GM12865 (cell line): ENCODE measurements around the gene PRTN3.
A peak's percentile ranks its signal among the peaks of the same experiment; 100 is the strongest.

Experiments used
- DNase-seq: peaks from one replicate; pipeline ENCODE4 v3.0.0; 2010; ENCODE audit warnings: low read depth
- H3K4me3 ChIP-seq: 2 replicates; pipeline ENCODE4 v1.5.1; 2011; ENCODE audit warnings: mild to moderate bottlenecking, low read depth, low read length, control low read depth
- TF ChIP-seq, protein P1 (sequence below): IDR thresholded peaks from 2 replicates; pipeline ENCODE4 v1.5.1; 2011; ENCODE audit warnings: low read length, control low read depth, low read depth, inconsistent platforms; ENCODE audit not compliant: insufficient read depth; ENCODE audit errors: missing control alignments

The PRTN3 gene

GRCh38 chr19:795691-796581, 44.9 kb upstream of the PRTN3 start:
- peak overlapping the region; percentile 84 for H3K4me3 ChIP-seq
- TF ChIP-seq, protein P1, sequence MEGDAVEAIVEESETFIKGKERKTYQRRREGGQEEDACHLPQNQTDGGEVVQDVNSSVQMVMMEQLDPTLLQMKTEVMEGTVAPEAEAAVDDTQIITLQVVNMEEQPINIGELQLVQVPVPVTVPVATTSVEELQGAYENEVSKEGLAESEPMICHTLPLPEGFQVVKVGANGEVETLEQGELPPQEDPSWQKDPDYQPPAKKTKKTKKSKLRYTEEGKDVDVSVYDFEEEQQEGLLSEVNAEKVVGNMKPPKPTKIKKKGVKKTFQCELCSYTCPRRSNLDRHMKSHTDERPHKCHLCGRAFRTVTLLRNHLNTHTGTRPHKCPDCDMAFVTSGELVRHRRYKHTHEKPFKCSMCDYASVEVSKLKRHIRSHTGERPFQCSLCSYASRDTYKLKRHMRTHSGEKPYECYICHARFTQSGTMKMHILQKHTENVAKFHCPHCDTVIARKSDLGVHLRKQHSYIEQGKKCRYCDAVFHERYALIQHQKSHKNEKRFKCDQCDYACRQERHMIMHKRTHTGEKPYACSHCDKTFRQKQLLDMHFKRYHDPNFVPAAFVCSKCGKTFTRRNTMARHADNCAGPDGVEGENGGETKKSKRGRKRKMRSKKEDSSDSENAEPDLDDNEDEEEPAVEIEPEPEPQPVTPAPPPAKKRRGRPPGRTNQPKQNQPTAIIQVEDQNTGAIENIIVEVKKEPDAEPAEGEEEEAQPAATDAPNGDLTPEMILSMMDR, result no peak
- no peak for DNase-seq

GRCh38 chr19:796692-797527, 43.9 kb upstream of the PRTN3 start, which contains the start of gene PTBP1:
Gene PTBP1 (plus strand): TSS chr19:797452. CDS start chr19:797498, 46 bp downstream.
- TF ChIP-seq, protein P1, result no peak
- DNase-seq, result peak; percentile 100
- peak within 1 kb of the TSS; percentile 85 for H3K4me3 ChIP-seq

GRCh38 chr19:797528-798414, 43.0 kb upstream of the PRTN3 start:
- H3K4me3 ChIP-seq, result peak overlapping the region; percentile 85
- TF ChIP-seq, protein P1, result no peak
- peak; percentile 97 for DNase-seq

DNA sequence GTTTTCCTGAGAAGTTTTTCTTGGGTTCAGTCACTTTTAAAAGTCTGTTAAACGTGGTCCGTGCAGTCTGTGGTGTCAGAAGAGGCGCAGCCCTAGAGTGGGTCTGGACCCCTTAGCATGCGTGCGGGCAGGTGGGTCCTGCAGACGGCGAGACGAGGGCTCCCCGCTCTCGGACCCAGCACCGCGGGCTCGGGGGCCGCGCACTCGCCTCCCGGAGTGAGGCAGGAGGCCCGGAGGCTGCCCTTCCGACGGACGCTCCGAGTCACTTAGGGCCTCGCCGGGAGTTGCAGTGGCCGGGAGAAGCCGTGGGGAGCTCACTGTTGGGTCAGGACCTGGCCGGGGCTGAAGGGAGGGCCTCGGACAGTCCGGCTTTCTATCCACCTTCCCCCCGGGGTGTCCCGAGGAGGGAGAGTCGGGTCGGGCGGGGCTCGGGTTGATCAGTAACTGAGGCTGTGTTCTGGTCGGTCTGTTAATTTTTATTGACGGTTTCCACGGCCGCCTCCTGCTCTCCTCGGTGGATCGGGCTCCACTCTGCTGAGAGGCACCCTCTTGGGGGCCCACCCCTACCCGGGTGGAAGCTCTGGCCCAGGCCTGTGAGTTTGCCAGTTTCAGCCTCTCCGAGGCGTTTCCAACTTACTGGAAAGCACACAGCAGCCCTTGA, 42.3 kb upstream of the PRTN3 start:
- TF ChIP-seq, protein P1, result no peak
- peak; percentile 21 for DNase-seq
- peak overlapping the region; percentile 85 for H3K4me3 ChIP-seq

GRCh38 chr19:799076-799881, 41.5 kb upstream of the PRTN3 start:
- H3K4me3 ChIP-seq, result peak overlapping the region; percentile 85
- DNase-seq, result peak; percentile 35
- TF ChIP-seq, protein P1, result no peak
